C4-2B (cell line): ENCODE results near the gene FBL.

Experiments
- CTCF ChIP-seq: fragments of 450-650 bp; conservative IDR thresholded peaks from 2 replicates; pipeline ENCODE4 v1.5.1; 2017; ENCODE audit warnings: mild to moderate bottlenecking
- ZFX ChIP-seq: fragments of 450-650 bp; IDR thresholded peaks from 2 replicates; pipeline ENCODE4 v1.6.1; 2017

GRCh38 chr19:39828015-39828653, 18.0 kb downstream of the FBL start:
- TF ChIP-seq CTCF, result no peak
- no peak for TF ChIP-seq ZFX
